ENCODE measurements around the gene LHX3. TPM values are rescaled to one million over a fixed set of nuclear protein-coding genes. Genes with fewer than 3 reads are reported as not detected.
A peak's percentile ranks its signal among the peaks of the same experiment; 100 is the strongest.

The LHX3 gene
- total RNA-seq, 1 experiment from 2014 or later = not detected

DNA sequence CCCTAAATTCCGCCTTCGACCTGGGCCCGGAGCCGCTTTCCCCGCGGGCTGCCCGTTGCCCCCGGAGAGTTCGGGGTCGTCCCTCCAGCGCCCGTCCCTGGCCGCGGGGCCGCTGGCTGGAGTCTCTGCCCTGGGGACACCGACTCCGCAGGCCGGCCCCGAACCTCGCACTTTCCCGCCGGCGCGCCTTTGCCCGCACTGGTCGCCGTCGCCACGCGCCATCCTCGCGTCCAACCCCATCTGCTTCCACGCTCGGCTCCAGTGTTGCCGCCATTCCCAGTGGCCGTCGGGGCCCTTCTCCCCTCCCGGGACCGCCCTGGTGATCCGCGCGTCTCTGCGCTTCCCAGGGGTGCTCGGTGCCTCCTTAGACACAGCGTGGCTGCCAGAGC lies 11.0 kb downstream of the LHX3 start:
- H3K4me1 Mint-ChIP-seq = peaks cover 14 to 53% of the 10 kb centered on the region in 2 experiments

More for the DNA sequence above, 11.0 kb downstream of the LHX3 start:
- peaks cover 74% of the 10 kb centered on the region for H3K27me3 ChIP-seq (ENCODE audit: insufficient read depth, low read length)
- no peak overlapping the region for H2AFZ ChIP-seq (ENCODE audit: low read length)
- no peak overlapping the region for H3K18ac ChIP-seq (ENCODE audit: insufficient read length, low read depth, low read length)
- H3K79me2 ChIP-seq (ENCODE audit: insufficient read depth, low read length) = no peaks in the 10 kb centered on the region
- no peak overlapping the region for H3K9ac ChIP-seq (ENCODE audit: extremely low read depth, insufficient read length, low read length)
- H3T11ph ChIP-seq (ENCODE audit: low read length) = no peak overlapping the region
- peaks cover 5% of the 10 kb centered on the region for H3K23me2 ChIP-seq (ENCODE audit: insufficient read length, low read depth, low read length, poor library complexity, severe bottlenecking)
- no peak overlapping the region for H3K14ac ChIP-seq (ENCODE audit: insufficient read depth, low read length)
- no peak overlapping the region for H3K56ac ChIP-seq (ENCODE audit: insufficient read length, low read depth, low read length)
- H3K79me1 ChIP-seq (ENCODE audit: insufficient read depth, low read depth, low read length, poor library complexity, severe bottlenecking) = no peaks in the 10 kb centered on the region
- H3K4me1 ChIP-seq (ENCODE audit: insufficient read depth, low read length) = no peaks in the 10 kb centered on the region
- H3K27ac ChIP-seq (ENCODE audit: insufficient read length, low read depth, low read length) = no peak overlapping the region
- H3K36me3 Mint-ChIP-seq (ENCODE audit: insufficient read depth in 1 of 3, low read depth in 3 of 3) = no peaks in the 10 kb centered on the region
- no peak overlapping the region for H2BK15ac ChIP-seq (ENCODE audit: low read depth, low read length)
- peak overlapping the region; percentile 14 for H3K4me2 ChIP-seq (ENCODE audit: insufficient read depth, insufficient read length, low read length)
- no peak overlapping the region for H4K91ac ChIP-seq (ENCODE audit: insufficient read length, low read depth, low read length)
- peak overlapping the region; percentile 42 to 76; a peak in 4 of 5 replicates for H3K4me3 Mint-ChIP-seq
- no peak overlapping the region for H3K4ac ChIP-seq (ENCODE audit: low read depth, low read length)
- no peak overlapping the region for H4K5ac ChIP-seq (ENCODE audit: insufficient read length, low read depth, low read length)
- H2BK12ac ChIP-seq (ENCODE audit: insufficient read length, low read depth, low read length) = no peak overlapping the region
- H3K27me3 Mint-ChIP-seq (ENCODE audit: low read depth) = peaks cover 91% of the 10 kb centered on the region
- H2BK120ac ChIP-seq (ENCODE audit: low read depth, low read length, poor library complexity, severe bottlenecking) = no peak overlapping the region
- H3K9me3 Mint-ChIP-seq = no peaks in the 10 kb centered on the region
- no peak overlapping the region for H2AK5ac ChIP-seq (ENCODE audit: insufficient read length, low read length)
- H3K9me3 ChIP-seq (ENCODE audit: control insufficient read depth, low read depth, low read length) = no peaks in the 10 kb centered on the region
- H4K8ac ChIP-seq (replicated peaks; ENCODE audit: insufficient read length, low read depth, low read length) = no peak overlapping the region
- H4K20me1 ChIP-seq (ENCODE audit: control insufficient read depth, insufficient read depth, insufficient read length) = no peaks in the 10 kb centered on the region
- H2BK5ac ChIP-seq (ENCODE audit: insufficient read length, low read length) = no peak overlapping the region
- TF ChIP-seq, protein P1, sequence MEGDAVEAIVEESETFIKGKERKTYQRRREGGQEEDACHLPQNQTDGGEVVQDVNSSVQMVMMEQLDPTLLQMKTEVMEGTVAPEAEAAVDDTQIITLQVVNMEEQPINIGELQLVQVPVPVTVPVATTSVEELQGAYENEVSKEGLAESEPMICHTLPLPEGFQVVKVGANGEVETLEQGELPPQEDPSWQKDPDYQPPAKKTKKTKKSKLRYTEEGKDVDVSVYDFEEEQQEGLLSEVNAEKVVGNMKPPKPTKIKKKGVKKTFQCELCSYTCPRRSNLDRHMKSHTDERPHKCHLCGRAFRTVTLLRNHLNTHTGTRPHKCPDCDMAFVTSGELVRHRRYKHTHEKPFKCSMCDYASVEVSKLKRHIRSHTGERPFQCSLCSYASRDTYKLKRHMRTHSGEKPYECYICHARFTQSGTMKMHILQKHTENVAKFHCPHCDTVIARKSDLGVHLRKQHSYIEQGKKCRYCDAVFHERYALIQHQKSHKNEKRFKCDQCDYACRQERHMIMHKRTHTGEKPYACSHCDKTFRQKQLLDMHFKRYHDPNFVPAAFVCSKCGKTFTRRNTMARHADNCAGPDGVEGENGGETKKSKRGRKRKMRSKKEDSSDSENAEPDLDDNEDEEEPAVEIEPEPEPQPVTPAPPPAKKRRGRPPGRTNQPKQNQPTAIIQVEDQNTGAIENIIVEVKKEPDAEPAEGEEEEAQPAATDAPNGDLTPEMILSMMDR (conservative IDR thresholded peaks at IDR 0.05) = no peak
- H3K27ac Mint-ChIP-seq = no peak overlapping the region
- H2BK20ac ChIP-seq (ENCODE audit: low read depth, low read length, poor library complexity, severe bottlenecking) = no peak overlapping the region
- H3K23ac ChIP-seq (ENCODE audit: insufficient read length, low read depth, low read length) = no peak overlapping the region
- no CpG with 5 or more reads among the region's 45 CpGs for WGBS (ENCODE audit: extremely low coverage, insufficient read length, low lambda C conversion rate)
- no peak for DNase-seq

Measured in H9 (cell line).